Bronchial epithelial cell (primary cell): ENCODE data around the gene KCNK3. TPM values are rescaled to one million over a fixed set of nuclear protein-coding genes. Genes with fewer than 3 reads are reported as not detected.

Experiments
- DNase-seq: peaks from one replicate; pipeline ENCODE4 v3.0.0-alpha.2; 2010; ENCODE audit warnings: low read depth
- FAIRE-seq: peaks from 2 replicates; lab custom pipeline; 2011; peaks lifted over from hg19 to GRCh38; lab: Jason Lieb, UNC
- H3K27me3 ChIP-seq: 2 replicates; pipeline ENCODE4 v1.5.1; 2011; ENCODE audit warnings: low read length; ENCODE audit not compliant: control insufficient read depth, insufficient read depth
- H3K36me3 ChIP-seq: 2 replicates; pipeline ENCODE4 v1.5.1; 2011; ENCODE audit warnings: low read length; ENCODE audit not compliant: control insufficient read depth, insufficient read depth
- H3K4me3 ChIP-seq: 2 replicates; pipeline ENCODE4 v1.5.1; 2011; ENCODE audit warnings: mild to moderate bottlenecking, low read depth, low read length, control low read depth
- CTCF ChIP-seq: IDR thresholded peaks from 2 replicates; pipeline ENCODE4 v1.5.1; 2011; ENCODE audit warnings: mild to moderate bottlenecking, moderate library complexity, low read length, control low read depth, inconsistent platforms; ENCODE audit not compliant: insufficient read depth, severe bottlenecking
- total RNA-seq: library from RNA; depleted of rRNA; stranded (reverse); fragments of >200 nt; gene quantifications from 2 replicates; pipeline ENCODE4 v1.2.1, GENCODE V29; 2014

The KCNK3 gene
- not detected in 2 replicates for total RNA-seq

GRCh38 chr2:26692279-26692896 is at the start of gene KCNK3:
Gene KCNK3 (plus strand): TSS chr2:26692722. CDS start chr2:26692876, 154 bp downstream.
- H3K27me3 ChIP-seq: peaks cover 16% of the 10 kb centered on the region
- no peak within 1 kb of the TSS for H3K4me3 ChIP-seq
- FAIRE-seq: no peak
- DNase-seq: no peak
- TF ChIP-seq CTCF: no peak
- H3K36me3 ChIP-seq: no peaks in the 10 kb centered on the region

- FAIRE-seq: no peak
- Histone ChIP-seq H3K36me3 (no peaks in the 10 kb centered on the region), H3K27me3 (peaks cover 1% of the 10 kb centered on the region), H3K4me3 (no peak overlapping the region)
- peak; percentile 61 for DNase-seq
- no peak for TF ChIP-seq CTCF
Measured at GRCh38 chr2:26644188-26644835, 48.2 kb upstream of the KCNK3 start.

- no peak for TF ChIP-seq CTCF
- DNase-seq (no peak), FAIRE-seq (no peak)
- H3K4me3 ChIP-seq: no peak overlapping the region
- peaks cover 4% of the 10 kb centered on the region for H3K27me3 ChIP-seq
- H3K36me3 ChIP-seq: no peaks in the 10 kb centered on the region
Measured at GRCh38 chr2:26645762-26646161, 46.8 kb upstream of the KCNK3 start.

GRCh38 chr2:26646986-26647672 is 45.4 kb upstream of the KCNK3 start:
- Histone ChIP-seq H3K4me3 (no peak overlapping the region), H3K36me3 (no peaks in the 10 kb centered on the region), H3K27me3 (peaks cover 4% of the 10 kb centered on the region)
- DNase-seq (no peak), FAIRE-seq (no peak)
- no peak for TF ChIP-seq CTCF

- Histone ChIP-seq H3K4me3 (no peak overlapping the region), H3K36me3 (no peaks in the 10 kb centered on the region), H3K27me3 (peaks cover 2% of the 10 kb centered on the region)
- TF ChIP-seq CTCF: no peak
- FAIRE-seq: no peak
- DNase-seq: no peak
Measured at GRCh38 chr2:26647981-26648380, 44.5 kb upstream of the KCNK3 start.
